Esophagus squamous epithelium (tissue), 4 donors: ENCODE data around the gene TFPT.

ENCODE experiments used
- CTCF ChIP-seq, 6 experiments: fragments of 450-650 bp in 4 of 6; fragments of 200-600 bp in 2 of 6; sonication (generic) in 2 of 6; IDR thresholded peaks; one replicate each; pipeline ENCODE4 v1.5.1; 2016 to 2019; ENCODE audit warnings: antibody characterized with exemption in 6 of 6, mild to moderate bottlenecking in 4 of 6, moderate library complexity in 4 of 6
- POLR2A ChIP-seq, 4 donors: fragments of 450-650 bp; IDR thresholded peaks; one replicate each; pipeline ENCODE4 v1.6.1; 2017; ENCODE audit warnings: antibody characterized with exemption in 4 of 4, mild to moderate bottlenecking in 4 of 4, moderate library complexity in 3 of 4

GRCh38 chr19:54129617-54129996, 14.2 kb upstream of the TFPT start:
- no peak for TF ChIP-seq CTCF (IDR thresholded peaks at IDR 0.05)
- no peak for TF ChIP-seq POLR2A (IDR thresholded peaks at IDR 0.05)
